HepG2 (cell line): ENCODE results near the gene ZC3H15. TPM values are rescaled to one million over a fixed set of nuclear protein-coding genes. Genes with fewer than 3 reads are reported as not detected.

Experiments used
- ATAC-seq: fragments of 200-7000 bp; cut with Tn5 transposase; 3 replicates; pipeline ENCODE4 v1.9.1; 2020; ENCODE audit warnings: mild to moderate bottlenecking, moderate library complexity
- BruUV-seq: library from RNA; stranded (reverse); fragments of 400-500 nt; replicated peaks from 2 replicates; lab custom pipeline; 2021; lab: Mats Ljungman, UMichigan
- CTCF ChIA-PET: fragments of 300-600 bp; formaldehyde crosslinking; extraction: SDS; loops from one replicate; lab custom pipeline; 2021; ENCODE audit warnings: low total read pairs, inconsistent platforms, low intra/inter-chr PET ratio; lab: Yijun Ruan, JAX
- POLR2A ChIA-PET: fragments of 350-600 bp; sonication (Branson Sonifier 250); formaldehyde crosslinking; loops from one replicate; lab custom pipeline; 2020; ENCODE audit warnings: antibody characterized with exemption, inconsistent platforms; lab: Yijun Ruan, JAX
- DNase-seq: peaks from one replicate; pipeline ENCODE4 v3.0.0-alpha.2; 2015; ENCODE audit warnings: low spot score
- FAIRE-seq: peaks from 3 replicates; lab custom pipeline; 2011; peaks lifted over from hg19 to GRCh38; lab: Jason Lieb, UNC
- H2AFZ ChIP-seq: one replicate; pipeline ENCODE4 v1.6.1; 2011; ENCODE audit warnings: low read length, inconsistent platforms
- H3K27ac ChIP-seq: fragments of 300-600 bp; 3 replicates; pipeline ENCODE4 v1.8.0; 2011; ENCODE audit warnings: mixed run types, mild to moderate bottlenecking, mixed read lengths, low read length, inconsistent platforms; ENCODE audit not compliant: insufficient read depth; ENCODE audit errors: extremely low read length
- H3K27me3 ChIP-seq, 2 experiments: fragments of 200-600 bp in 1 of 2; 2 replicates in 1 of 2; 3 replicates in 1 of 2; pipeline versions ENCODE4 v1.6.0 to v1.8.0; 2011; ENCODE audit warnings: low read length in 2 of 2, mild to moderate bottlenecking in 2 of 2, moderate library complexity in 2 of 2, inconsistent platforms in 1 of 2; ENCODE audit not compliant: insufficient read depth in 2 of 2, control insufficient read depth in 1 of 2
- H3K36me3 ChIP-seq, 2 experiments: fragments of 200-600 bp in 1 of 2; replicated peaks in 1 of 2; 2 replicates in 1 of 2; 3 replicates in 1 of 2; pipeline versions ENCODE4 v1.5.1 to v1.8.0; 2011; ENCODE audit warnings: low read length in 2 of 2, inconsistent platforms in 1 of 2; ENCODE audit not compliant: insufficient read depth in 2 of 2, control insufficient read depth in 1 of 2
- H3K4me1 ChIP-seq: 2 replicates; pipeline ENCODE4 v1.5.1; 2012; ENCODE audit warnings: low read length, inconsistent platforms; ENCODE audit not compliant: insufficient read depth
- H3K4me2 ChIP-seq: 2 replicates; pipeline ENCODE4 v1.6.0; 2011; ENCODE audit warnings: low read depth, low read length, inconsistent platforms
- H3K4me3 ChIP-seq, 3 experiments: fragments of 200-600 bp in 1 of 3; sonication (generic), shearing (Covaris generic) in 1 of 3; replicated peaks in 1 of 3; 2 replicates each; pipeline ENCODE4 v1.5.1; 2011 to 2016; ENCODE audit warnings: low read length in 3 of 3, inconsistent platforms in 2 of 3, low read depth in 2 of 3, mild to moderate bottlenecking in 2 of 3, control low read depth in 1 of 3, mixed read lengths in 1 of 3; ENCODE audit not compliant: insufficient read depth in 1 of 3
- H3K79me2 ChIP-seq: one replicate; pipeline ENCODE4 v1.6.1; 2011; ENCODE audit warnings: low read length, inconsistent platforms; ENCODE audit not compliant: insufficient read depth
- H3K9ac ChIP-seq: 2 replicates; pipeline ENCODE4 v1.6.0; 2011; ENCODE audit warnings: mild to moderate bottlenecking, low read depth, low read length, inconsistent platforms; ENCODE audit not compliant: insufficient read depth
- H3K9me3 ChIP-seq: 2 replicates; pipeline ENCODE4 v1.5.1; 2012; ENCODE audit warnings: mild to moderate bottlenecking, low read length
- H4K20me1 ChIP-seq: 2 replicates; pipeline ENCODE4 v1.6.0; 2011; ENCODE audit warnings: inconsistent platforms, mild to moderate bottlenecking, low read length, moderate library complexity; ENCODE audit not compliant: insufficient read depth
- CBFB ChIP-seq: sonication (generic); formaldehyde crosslinking; IDR thresholded peaks from 2 replicates; pipeline ENCODE4 v1.4.0; 2020; ENCODE audit warnings: missing genetic modification reagents
- DNMT3B ChIP-seq: conservative IDR thresholded peaks from 2 replicates; pipeline ENCODE4 v1.6.1; 2016; ENCODE audit warnings: missing biosample characterization, control low read depth
- HBP1 ChIP-seq: IDR thresholded peaks from 2 replicates; pipeline ENCODE4 v1.6.1; 2016; ENCODE audit warnings: low read depth, control low read depth
- JUNB ChIP-seq: sonication (generic); formaldehyde crosslinking; IDR thresholded peaks from 2 replicates; pipeline ENCODE4 v1.8.0; 2022; ENCODE audit warnings: missing genetic modification reagents, mild to moderate bottlenecking, borderline replicate concordance
- KDM6A ChIP-seq: IDR thresholded peaks from 2 replicates; pipeline ENCODE4 v1.6.1; 2016; ENCODE audit warnings: low read depth
- MTF1 ChIP-seq: sonication (generic); formaldehyde crosslinking; IDR thresholded peaks from 2 replicates; pipeline ENCODE4 v1.5.0; 2020; ENCODE audit warnings: missing genetic modification reagents
- MZF1 ChIP-seq: sonication (generic); formaldehyde crosslinking; IDR thresholded peaks from 2 replicates; pipeline ENCODE4 v1.8.1; 2023; ENCODE audit warnings: mild to moderate bottlenecking, missing genetic modification reagents, borderline replicate concordance
- NCOA2 ChIP-seq: sonication (generic); formaldehyde crosslinking; IDR thresholded peaks from 2 replicates; pipeline ENCODE4 v1.8.0; 2022; ENCODE audit warnings: inconsistent platforms
- NR2F6 ChIP-seq, 2 experiments: IDR thresholded peaks; 2 replicates each; pipeline ENCODE4 v1.6.1; 2016; ENCODE audit warnings: antibody characterized with exemption in 1 of 2, mild to moderate bottlenecking in 1 of 2
- NRL ChIP-seq: sonication (generic); formaldehyde crosslinking; IDR thresholded peaks from 2 replicates; pipeline ENCODE4 v1.5.0; 2020; ENCODE audit warnings: missing genetic modification reagents, mild to moderate bottlenecking, moderate library complexity, borderline replicate concordance
- RCOR2 ChIP-seq: IDR thresholded peaks from 2 replicates; pipeline ENCODE4 v1.6.1; 2016; ENCODE audit warnings: missing biosample characterization, missing genetic modification reagents
- TRAFD1 ChIP-seq: sonication (generic); formaldehyde crosslinking; IDR thresholded peaks from 2 replicates; pipeline ENCODE4 v1.5.1; 2020; ENCODE audit warnings: missing genetic modification reagents, mild to moderate bottlenecking, borderline replicate concordance
- XBP1 ChIP-seq: sonication (generic); formaldehyde crosslinking; IDR thresholded peaks from 2 replicates; pipeline ENCODE4 v1.5.0; 2020; ENCODE audit warnings: missing genetic modification reagents
- ZBTB3 ChIP-seq: sonication (generic); formaldehyde crosslinking; IDR thresholded peaks from 2 replicates; pipeline ENCODE4 v1.4.0; 2020; ENCODE audit warnings: low read depth, mild to moderate bottlenecking, moderate library complexity, missing genetic modification reagents, borderline replicate concordance
- ZBTB4 ChIP-seq: sonication (generic); formaldehyde crosslinking; IDR thresholded peaks from 2 replicates; pipeline ENCODE4 v1.4.0; 2020; ENCODE audit warnings: missing genetic modification reagents, mild to moderate bottlenecking, borderline replicate concordance
- ZMAT5 ChIP-seq: sonication (generic); formaldehyde crosslinking; IDR thresholded peaks from 2 replicates; pipeline ENCODE4 v1.5.0; 2020; ENCODE audit warnings: mild to moderate bottlenecking, low read depth, missing genetic modification reagents, borderline replicate concordance
- ZMYM2 ChIP-seq: sonication (generic); formaldehyde crosslinking; IDR thresholded peaks from 2 replicates; pipeline ENCODE4 v1.8.0; 2022; ENCODE audit warnings: mild to moderate bottlenecking, missing genetic modification reagents
- ZNF136 ChIP-seq: sonication (generic); formaldehyde crosslinking; IDR thresholded peaks from 2 replicates; pipeline ENCODE4 v1.8.1; 2022; ENCODE audit warnings: low read depth, mild to moderate bottlenecking, moderate library complexity, missing genetic modification reagents
- ZNF33B ChIP-seq: sonication (generic); formaldehyde crosslinking; IDR thresholded peaks from 2 replicates; pipeline ENCODE4 v1.5.1; 2020; ENCODE audit warnings: mild to moderate bottlenecking, missing genetic modification reagents
- ZNF850 ChIP-seq: sonication (generic); formaldehyde crosslinking; conservative IDR thresholded peaks from 2 replicates; pipeline ENCODE4 v1.9.0; 2021; ENCODE audit warnings: mild to moderate bottlenecking, missing genetic modification reagents
- WGBS: methylation state at CpG from one replicate; pipeline ENCODE4 v1.1.6; 2017; ENCODE audit warnings: low lambda C conversion rate; 5-methylcytosine and 5-hydroxymethylcytosine counted together
- in situ Hi-C: cut with HindIII; loops from 2 replicates; pipeline ENCODE4 v1.10.0; 2017; ENCODE audit warnings: low pct_unique_long_range_greater_than_20kb; ENCODE audit not compliant: extremely low pct_ligation_motif_present
- intact Hi-C: fragments of 100-400 bp; cut with micrococcal nuclease; formaldehyde crosslinking; loops from one replicate; pipeline ENCODE4 v1.10.0; 2022; ENCODE audit not compliant: unreplicated experiment
- polyA plus RNA-seq, 8 experiments: library from polyadenylated mRNA; depleted of rRNA in 3 of 8; stranded (reverse) in 7 of 8; unstranded in 1 of 8; fragments of >200 nt; fragmentation: Illumina TruSeq in 4 of 8; extraction: Trizol in 4 of 8; gene quantifications; 2 replicates each; pipeline versions ENCODE4 v1.2.1 to v1.2.3, GENCODE V29; 2011 to 2016; ENCODE audit warnings: low read depth in 4 of 8, missing spikeins in 1 of 8, mixed read lengths in 1 of 8; ENCODE audit not compliant: insufficient read depth in 1 of 8
- total RNA-seq, 5 experiments: library from RNA; depleted of rRNA; stranded (reverse); fragments of >200 nt; fragmentation: Illumina TruSeq; extraction: Trizol; gene quantifications; 2 replicates each; pipeline ENCODE4 v1.2.3, GENCODE V29; 2016; ENCODE audit warnings: low read depth in 1 of 5

ZC3H15 gene
- total and polyA plus RNA-seq, 2 of the 13 experiments (the other 11 are each of a cell fraction or from before 2014, with no cell fraction given), result 84.6 to 168 TPM

GRCh38 chr2:186443851-186444250, 42.2 kb upstream of the ZC3H15 start:
- DNase-seq, result no peak
- Histone ChIP-seq H3K4me2 (no peak overlapping the region), H4K20me1 (no peaks in the 10 kb centered on the region), H3K36me3 (no peaks in the 10 kb centered on the region), H3K4me1 (peaks cover 10% of the 10 kb centered on the region), H3K4me3 (no peak overlapping the region), H3K9ac (no peak overlapping the region), H3K79me2 (no peaks in the 10 kb centered on the region), H3K9me3 (peaks cover 8% of the 10 kb centered on the region; the same call in 1 of the 2 replicates), H3K27ac (no peak overlapping the region), H2AFZ (no peak overlapping the region), H3K27me3 (no peaks in the 10 kb centered on the region)
- WGBS, result 100% methylated on average over 2 of the region's 2 CpGs
- ATAC-seq, result no peak
- no TSS peak for BruUV-seq
- in situ Hi-C loops (no loop called here), intact Hi-C loops (no loop called here)
- ChIA-PET CTCF (no interaction called here), POLR2A (no interaction called here)
- FAIRE-seq, result no peak
- TF ChIP-seq ZMYM2 (CRISPR knock-in tag) (no peak), HBP1 (CRISPR knock-in tag) (no peak), NCOA2 (CRISPR knock-in tag) (no peak), MTF1 (CRISPR knock-in tag) (no peak), ZMAT5 (CRISPR knock-in tag) (no peak), XBP1 (CRISPR knock-in tag) (no peak), CBFB (CRISPR knock-in tag) (no peak), JUNB (CRISPR knock-in tag) (no peak), MZF1 (CRISPR knock-in tag) (no peak), ZNF850 (CRISPR knock-in tag) (no peak), ZNF33B (CRISPR knock-in tag) (no peak), ZBTB4 (CRISPR knock-in tag) (no peak), RCOR2 (CRISPR knock-in tag) (no peak), TRAFD1 (no peak), DNMT3B (CRISPR knock-in tag) (no peak), NR2F6 (IDR thresholded peaks at IDR 0.05) (no peak), NR2F6 (CRISPR knock-in tag; IDR thresholded peaks at IDR 0.05) (no peak), ZBTB3 (no peak), KDM6A (CRISPR knock-in tag) (no peak), NRL (CRISPR knock-in tag) (no peak), ZNF136 (CRISPR knock-in tag) (no peak)
